Transverse colon (tissue), 3 donors: ENCODE data around the gene CCDC88C.

Experiments
- CTCF ChIP-seq, 5 experiments: fragments of 200-600 bp in 3 of 5; fragments of 450-650 bp in 2 of 5; sonication (generic) in 3 of 5; IDR thresholded peaks; 1 replicate in 2 of 5; 2 replicates in 3 of 5; pipeline ENCODE4 v1.5.1; 2016 to 2017; ENCODE audit warnings: antibody characterized with exemption in 5 of 5, inconsistent platforms in 3 of 5, mild to moderate bottlenecking in 2 of 5, moderate library complexity in 1 of 5
- EP300 ChIP-seq: sonication (generic); formaldehyde crosslinking; IDR thresholded peaks from one replicate; pipeline ENCODE4 v1.6.1; 2017; ENCODE audit warnings: antibody characterized with exemption, low read depth
- POLR2A ChIP-seq: fragments of 450-650 bp; IDR thresholded peaks from one replicate; pipeline ENCODE4 v1.6.1; 2016; ENCODE audit warnings: antibody characterized with exemption, mild to moderate bottlenecking, moderate library complexity

- TF ChIP-seq EP300 (no peak), CTCF (IDR thresholded peaks at IDR 0.05) (no peak), POLR2A (no peak)
Measured at GRCh38 chr14:91315844-91316267, 101.8 kb downstream of the CCDC88C start.
